Measurements from ENCODE around the gene KNDC1.

GRCh38 chr10:133158756-133159610 is 1.0 kb upstream of the KNDC1 start:
- no peak for TF ChIP-seq CTCF (IDR thresholded peaks at IDR 0.05; ENCODE audit: poor library complexity, severe bottlenecking)
- no peak for TF ChIP-seq EP300 (conservative IDR thresholded peaks at IDR 0.05; ENCODE audit: poor library complexity, severe bottlenecking)
